ENCODE measurements around the gene CMYA5.

CMYA5 gene

DNA sequence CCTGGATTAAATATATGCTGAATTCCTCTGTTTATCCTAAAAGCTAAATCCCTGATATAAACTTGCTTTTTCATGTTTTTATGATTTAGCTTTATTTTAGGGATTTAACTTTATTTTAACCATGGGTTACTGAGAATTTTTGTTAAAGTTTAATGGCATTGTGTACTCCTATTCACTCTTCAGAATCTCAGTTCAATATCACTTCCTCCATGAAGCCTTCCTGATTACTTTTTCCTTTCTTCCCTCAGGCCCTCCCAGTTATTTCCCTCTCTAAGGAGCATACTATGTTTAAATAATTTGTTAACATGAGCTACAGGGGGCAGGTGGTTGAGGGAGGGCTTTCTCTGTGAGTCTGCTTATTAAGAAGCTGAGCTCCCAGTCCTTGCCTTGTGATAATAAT, 151.5 kb downstream of the CMYA5 start:
- no peak for DNase-seq

DNA sequence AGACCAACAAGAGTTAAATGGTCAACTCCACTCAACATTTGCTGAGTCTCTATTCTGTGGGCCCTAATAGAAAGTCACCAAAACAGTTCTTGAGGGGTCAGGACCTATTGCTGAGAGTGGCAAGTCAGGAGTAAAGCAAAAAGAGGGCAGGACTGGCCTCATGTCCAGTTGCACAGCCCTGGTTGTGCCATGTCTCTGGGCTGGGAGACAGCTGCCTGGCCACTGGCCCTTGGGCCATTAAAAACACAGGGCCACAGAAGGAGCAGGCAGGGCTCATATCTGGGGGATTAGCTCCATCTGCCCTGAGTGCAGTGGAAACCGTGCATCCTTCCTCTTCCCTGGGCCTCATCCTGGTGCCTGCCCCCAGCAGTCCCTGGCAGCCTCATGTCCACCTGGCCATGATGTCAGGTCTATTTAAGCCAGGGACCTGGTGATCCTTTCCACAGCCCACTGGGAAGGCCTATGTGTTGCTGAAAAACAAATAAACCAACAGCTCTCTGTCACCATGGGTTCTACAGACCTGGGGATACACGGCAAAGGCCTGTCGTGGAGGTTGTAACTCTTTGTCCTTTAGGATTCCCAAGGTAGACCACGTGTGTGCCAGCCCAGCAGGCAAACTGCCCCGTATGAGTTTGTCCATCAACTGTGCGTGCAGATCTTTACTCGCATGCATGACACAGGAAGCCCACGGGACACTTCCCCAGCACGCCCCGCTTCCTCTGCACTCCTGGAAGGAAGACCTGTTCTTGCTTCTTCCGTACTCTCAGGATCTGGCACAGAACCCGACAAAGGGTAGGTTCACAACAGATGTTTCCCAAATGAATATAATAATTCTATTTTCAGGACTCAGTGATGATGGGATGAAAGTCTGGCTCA, 152.6 kb downstream of the CMYA5 start:
- no peak for DNase-seq

DNA sequence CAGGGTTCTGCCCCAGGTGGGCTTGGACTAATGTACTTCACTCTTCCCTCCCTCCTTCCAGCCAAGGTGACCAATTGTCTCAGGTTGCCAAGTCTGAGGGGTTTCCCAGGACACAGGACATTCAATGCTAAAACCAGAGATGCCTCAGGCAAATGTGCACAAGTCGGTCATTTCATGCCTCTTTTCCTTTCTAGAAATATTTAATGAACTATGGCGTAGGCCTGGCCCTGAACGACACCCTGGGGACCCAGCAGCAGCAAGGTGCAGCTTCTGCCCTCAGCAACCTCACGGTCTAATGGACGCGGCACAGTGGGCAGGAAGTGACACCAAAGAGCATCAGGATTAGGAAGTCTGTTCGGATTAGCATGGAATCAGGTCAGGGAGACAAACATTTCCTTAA, 153.4 kb downstream of the CMYA5 start:
- no peak for DNase-seq

DNA sequence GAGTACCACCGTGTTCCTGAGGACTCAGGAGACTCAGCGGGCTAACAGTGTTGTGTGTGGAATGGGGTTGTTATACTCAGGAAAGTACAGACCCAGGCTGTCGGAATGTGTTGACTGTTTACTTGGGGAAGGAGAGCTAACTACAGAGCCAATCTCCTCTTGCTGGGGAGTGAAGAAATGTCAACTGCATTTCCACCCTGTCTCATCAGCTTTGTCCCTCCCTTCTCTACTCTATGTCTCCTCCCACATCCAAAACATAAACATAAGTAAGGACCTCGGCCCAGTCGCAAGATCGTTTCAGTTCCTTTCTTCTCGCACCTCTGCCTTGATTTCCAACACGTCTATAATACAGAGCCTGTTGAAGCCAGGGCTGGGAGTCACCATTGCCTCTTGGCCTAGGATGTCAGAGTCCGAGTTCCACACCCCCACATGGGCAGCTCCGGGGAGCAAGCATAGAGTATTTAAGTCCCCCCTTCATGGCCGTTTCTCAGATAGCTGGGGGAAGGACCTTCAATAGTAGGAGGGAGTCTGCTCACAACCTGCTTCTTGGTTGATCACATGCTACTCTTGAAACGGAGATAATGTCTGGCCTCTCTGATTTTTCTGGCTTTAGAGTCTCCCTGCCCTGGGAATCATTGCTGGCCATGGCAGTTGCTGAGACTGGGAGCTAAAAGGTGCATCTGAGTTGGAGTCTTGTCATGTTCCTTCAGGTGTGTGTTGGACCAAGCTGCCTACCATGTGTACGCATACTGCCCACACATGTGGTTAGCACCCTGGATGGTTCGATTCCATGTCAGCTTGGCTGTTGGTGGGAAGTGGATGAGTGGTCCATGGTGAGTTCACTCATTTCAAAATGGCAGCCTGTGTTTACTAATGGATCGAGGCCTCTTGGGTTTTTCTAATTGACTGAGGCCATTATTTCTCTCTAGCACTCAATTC, 154.1 kb downstream of the CMYA5 start:
- no peak for DNase-seq

DNA sequence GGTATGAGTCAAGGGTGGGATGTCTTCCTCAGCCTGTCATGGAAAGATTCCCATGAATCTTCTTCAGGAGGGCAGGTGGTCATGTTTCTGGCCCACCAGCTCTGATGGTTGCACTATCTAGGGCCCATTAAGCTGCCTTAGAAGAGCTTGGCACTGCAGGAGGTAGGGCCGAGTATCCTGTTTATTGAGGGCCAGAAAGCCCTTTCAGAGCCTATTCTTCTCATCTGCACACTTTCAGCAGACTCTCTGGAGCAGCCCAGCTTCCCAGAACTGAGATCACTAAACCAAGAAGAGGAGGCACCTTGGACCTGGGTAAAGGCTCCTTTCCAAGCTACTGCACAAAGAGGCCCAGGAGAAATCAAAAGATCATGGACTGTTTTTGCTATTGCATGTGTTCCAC, 154.9 kb downstream of the CMYA5 start:
- DNase-seq, result no peak

DNA sequence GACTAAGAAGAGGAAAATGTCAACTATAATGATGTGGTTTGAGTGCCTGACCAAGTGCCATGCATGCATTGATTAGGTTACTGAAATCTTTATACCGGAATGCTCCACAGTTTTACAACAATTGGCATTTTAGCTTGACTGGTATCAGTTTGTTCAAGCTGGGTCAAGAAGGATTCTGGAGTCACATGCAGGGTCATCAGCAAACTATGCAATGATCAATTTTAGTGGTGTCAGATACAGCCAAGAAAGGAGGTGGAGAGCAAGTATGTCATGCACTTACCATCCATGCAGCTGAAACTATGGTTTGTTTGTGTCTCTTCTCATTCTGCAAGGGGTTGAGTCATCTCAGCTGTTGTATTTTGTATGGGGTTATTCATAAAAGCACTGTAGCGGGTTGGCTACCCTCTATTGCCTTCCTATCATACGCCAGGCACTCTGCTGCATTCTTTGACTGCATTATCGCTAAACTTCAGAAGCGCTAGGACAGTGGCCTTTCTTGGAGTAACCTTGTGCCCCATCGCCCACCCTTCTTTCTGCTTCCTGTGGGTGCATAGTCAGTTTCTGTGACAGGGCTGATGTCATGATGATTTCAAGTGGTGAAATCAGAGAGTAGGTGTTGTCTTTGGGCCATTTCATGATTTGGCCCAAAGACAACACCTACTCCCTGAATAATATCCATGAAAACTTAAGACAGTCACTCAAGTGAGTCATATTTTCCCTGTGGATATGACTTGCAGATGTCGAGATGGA, 156.0 kb downstream of the CMYA5 start:
- DNase-seq, result no peak

DNA sequence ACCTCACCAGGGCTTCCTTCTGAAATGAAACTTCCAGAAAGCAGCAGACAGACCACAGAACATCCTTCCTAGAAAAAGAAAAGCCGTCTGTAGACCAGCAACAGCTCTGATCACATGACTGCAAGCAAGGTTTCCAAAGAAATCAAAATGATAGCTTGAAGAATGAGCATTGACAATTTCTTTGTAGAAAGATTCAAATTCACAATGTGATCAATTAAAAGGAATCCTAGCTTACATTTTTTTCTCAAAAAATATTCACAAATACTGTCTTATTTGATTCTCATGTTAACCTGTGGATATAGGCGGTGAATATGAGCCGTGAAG, 156.5 kb downstream of the CMYA5 start:
- no peak for DNase-seq

DNA sequence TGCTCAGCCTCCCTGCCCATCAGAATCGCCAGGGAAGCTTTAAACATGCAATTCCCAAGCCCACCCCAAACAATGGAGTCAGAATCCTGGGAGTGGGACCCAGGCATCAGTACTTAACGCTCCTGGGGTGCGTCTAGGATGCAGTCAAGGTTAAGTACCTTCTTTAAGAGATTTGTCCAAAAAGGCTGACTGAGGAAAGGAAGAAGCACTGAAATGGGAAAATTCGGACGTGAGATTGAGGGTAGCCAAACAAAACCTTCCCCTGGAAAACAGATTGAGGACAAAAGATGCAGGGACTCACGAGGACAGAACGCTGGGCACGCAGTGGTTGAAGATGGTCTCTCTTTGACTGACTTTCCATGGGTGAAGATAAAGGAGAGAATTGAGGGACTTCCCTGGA, 157.9 kb downstream of the CMYA5 start:
- no peak for DNase-seq

DNA sequence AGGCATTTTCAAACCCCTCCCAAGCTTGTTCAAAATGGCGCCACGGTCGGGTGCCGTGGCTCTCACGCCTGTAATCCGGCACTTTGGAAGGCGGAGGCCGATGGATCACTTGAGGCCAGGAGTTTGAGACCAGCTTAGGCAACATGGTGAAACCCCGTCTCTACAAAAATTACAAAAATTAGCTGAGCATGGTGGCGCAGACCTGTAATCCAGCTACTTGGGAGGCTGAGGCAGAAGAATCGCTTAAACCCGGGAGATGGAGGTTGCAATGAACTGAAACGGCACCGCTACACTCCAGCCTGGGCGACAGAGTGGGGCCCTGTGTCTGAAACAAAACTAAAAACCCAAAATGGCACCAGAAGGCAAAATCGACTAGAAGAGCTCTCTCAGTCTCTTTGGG, 159.4 kb downstream of the CMYA5 start:
- DNase-seq, result no peak

Data from CD4-positive, alpha-beta T cell treated with Interleukin-6 for 4 hours (primary cell).